Stimulated activated CD8-positive, alpha-beta memory T cell treated with anti-CD3 and anti-CD28 coated beads, Interleukin-4, amount 100 ng/mL, for 48 hours (primary cell): ENCODE results near the gene CREBBP.
"Not testable (repeated sequence)": the region's sequence is repeated elsewhere in the genome, so short reads cannot be mapped to it uniquely, and the experiment has no call there.

ENCODE experiments used
- DNase-seq: peaks from one replicate; pipeline ENCODE4 v3.0.0-alpha.2; 2020

The CREBBP gene

DNA sequence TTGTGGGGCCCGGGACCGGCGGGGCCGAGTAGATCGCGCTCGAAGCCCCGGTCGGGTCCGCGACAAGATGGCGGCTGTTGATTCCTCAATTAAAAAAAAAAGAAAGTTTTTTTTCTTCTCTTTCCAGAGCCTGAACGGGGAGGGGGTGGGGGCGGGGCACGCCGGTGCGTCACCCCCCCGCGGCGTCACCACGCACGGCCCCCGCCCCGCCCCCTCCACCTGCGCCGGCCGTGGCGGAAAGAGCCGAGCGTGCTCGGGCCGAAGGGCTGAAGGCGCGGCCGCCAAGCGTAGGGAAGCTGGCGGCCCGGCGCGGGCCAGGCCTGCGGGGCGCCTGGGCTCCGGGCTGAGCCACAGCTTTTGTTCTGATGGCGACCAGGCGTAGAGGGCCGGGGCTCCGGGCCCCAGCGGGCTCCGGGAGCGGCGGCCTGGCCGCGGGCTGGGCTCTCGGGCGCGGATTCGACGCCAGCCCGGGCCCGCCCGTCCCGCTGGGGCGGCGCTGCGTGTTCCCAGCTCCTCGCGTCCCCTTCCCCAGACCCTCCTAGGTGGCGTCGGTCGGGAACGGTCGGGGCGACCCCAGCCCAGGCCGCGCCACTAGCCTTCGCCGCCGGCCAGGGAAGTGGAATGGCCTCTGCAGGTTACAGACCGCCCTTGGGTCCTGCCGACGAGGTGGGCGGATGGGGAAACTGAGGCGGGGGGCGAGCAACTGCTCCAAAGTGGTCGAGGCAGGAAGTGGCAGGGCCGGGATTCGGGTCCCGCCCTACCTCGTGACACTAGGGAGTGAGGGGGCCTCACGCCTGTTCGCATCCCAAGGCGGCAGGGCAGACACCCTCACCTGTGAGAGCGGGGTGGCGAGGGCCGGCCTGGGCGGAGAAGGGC, at the start of gene CREBBP:
CREBBP (minus strand) TSS at position 91 of the 876 bp plus-strand sequence. CDS start 797 bp downstream, outside the sequence.
- DNase-seq, result peak; percentile 83

GRCh38 chr16:3927147-3927546, 46.6 kb upstream of the CREBBP start:
- not testable (repeated sequence) for DNase-seq

DNA sequence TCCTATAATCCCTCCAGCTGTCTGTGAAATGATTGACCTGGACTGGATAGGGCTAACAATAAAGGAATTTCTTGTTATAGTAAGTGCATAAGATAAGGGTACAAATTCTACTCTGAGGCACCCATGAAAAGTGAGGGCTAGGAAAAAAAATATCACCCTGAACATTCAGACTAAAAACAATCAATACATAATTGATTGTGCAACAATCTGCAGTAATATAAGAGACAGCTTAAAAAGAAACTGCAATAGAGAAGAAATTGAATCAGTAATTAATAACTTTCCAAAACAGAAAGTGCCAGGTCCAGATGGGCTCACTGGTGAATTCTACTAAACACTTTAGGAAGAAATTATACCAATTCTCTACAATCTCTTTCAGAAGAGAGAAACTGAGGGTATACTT, 44.2 kb upstream of the CREBBP start:
- DNase-seq, result no peak

GRCh38 chr16:3922241-3922640, 41.7 kb upstream of the CREBBP start:
- DNase-seq, result no peak

DNA sequence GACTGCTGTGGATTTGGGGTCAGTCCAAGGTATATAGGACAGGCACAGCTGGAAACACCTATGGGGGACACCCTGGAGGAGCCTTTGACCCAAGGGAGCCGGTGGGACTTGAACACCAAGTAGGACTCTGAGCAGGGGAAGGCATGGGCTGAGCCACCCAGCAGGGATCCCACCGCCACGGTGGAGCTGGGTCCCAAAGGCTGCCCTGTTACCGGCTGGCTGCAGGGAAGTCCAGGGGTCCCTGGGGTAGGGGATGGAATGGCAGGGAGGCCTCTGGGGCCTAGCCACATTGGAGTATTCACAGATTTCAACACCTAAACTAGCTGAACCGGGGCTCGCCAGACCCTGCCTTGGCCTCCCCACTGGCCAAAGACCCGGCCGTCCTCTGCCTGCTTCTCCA, 39.7 kb upstream of the CREBBP start:
- DNase-seq, result no peak

GRCh38 chr16:3919413-3919812, 38.9 kb upstream of the CREBBP start:
- DNase-seq, result no peak

- no peak for DNase-seq
Observed at GRCh38 chr16:3915426-3916260, 35.1 kb upstream of the CREBBP start.

DNA sequence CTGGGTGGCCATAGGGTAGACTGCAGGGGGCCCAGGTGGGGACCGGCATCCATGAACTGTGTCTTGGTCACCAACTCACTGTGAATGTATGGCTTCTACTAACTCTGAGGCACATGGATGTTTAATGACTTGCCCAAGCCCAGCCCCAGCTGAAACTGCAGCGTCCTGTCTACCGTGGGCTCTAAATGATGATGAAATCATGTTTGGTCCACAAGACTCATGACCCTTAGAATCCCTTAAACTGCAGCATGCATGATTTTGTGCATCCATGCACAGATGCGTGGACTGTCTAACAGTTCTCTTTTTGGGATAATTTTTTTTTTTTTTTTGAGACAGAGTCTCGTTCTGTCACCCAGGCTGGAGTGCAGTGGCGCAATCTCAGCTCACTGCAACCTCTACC, 32.4 kb upstream of the CREBBP start:
- no peak for DNase-seq

DNA sequence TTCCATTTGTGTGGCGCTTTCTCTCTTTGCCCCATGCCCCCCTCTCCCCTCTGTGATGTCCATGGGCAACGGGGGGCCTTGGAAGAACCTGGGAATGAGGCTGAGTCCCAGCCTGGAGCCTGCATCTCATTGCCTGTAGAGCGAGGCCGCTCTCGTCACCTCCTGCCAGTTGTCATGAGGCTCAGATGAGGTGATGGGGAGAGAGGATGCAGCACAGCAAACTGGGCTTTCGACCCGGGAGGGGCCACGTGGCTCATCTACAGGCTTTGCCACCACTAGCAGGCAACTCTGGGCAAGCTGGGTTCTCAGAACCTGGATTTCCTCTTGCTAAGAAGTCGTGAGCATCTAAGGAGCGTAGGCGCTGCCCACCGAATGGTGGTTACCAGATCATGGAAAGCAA, 31.9 kb upstream of the CREBBP start:
- DNase-seq, result no peak

DNA sequence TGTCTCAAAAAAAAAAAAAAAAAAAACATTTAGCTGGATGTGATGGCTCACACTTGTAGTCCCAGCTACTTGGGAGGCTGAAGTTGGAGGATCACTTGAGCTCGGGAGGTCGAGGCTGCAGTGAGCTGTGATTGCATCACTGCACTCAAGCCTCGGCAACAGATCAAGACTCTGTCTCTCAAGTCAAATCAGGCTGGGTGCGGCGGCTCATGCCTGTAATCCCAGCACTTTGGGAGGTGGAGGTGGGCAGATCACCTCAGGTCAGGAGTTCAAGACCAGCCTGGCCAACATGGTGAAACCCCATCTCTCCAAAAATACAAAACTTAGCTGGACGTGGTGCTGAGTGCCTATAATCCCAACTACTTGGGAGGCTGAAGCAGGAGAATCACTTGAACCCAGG, 31.2 kb upstream of the CREBBP start:
- DNase-seq, result not testable (repeated sequence)

GRCh38 chr16:3909791-3910583, 29.5 kb upstream of the CREBBP start:
- DNase-seq, result no peak

DNA sequence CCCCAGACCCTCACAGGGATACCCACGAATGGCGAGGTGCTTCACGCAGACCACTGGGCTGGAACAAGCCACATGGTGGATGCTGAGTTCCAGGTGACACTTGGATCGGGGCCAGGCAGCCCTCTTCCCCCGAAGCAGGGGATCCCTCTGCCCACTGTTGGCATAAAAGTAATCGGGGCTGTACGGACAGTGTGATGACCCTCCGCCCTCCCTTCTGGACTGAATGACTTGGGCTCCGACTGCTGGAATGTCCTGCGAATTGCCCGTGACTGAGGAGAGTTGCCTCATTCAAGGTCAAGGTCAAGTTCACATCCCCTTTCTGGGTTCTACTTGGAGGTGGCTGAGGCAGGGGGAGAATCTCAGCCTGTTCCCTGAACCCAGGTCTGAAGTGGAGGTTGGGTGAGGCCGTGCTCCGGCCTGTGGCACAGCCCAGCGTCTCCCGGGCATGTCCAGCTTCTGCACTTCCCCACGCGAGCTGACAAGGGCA, 28.5 kb upstream of the CREBBP start:
- DNase-seq, result no peak

DNA sequence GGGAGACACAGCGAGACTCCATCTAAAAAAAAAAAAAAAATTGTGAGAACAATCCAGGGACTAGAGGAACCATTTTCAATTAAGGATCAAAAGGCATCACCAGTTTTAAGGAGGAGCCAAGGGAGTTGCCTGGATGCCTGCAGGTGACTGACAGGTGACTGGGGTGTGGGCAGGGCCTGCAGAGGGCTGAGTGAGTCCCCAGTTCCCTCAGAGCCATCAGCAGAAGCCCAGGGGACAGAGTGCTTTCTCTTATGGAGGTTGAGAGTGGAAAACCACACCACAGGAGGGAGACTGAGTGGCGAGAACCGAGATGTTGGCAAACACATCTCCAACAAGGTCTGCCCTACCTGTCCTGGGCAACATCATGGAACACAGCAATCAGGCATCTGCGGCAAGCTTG, 27.1 kb upstream of the CREBBP start:
- no peak for DNase-seq

GRCh38 chr16:3906363-3906762, 25.9 kb upstream of the CREBBP start:
- DNase-seq, result no peak

DNA sequence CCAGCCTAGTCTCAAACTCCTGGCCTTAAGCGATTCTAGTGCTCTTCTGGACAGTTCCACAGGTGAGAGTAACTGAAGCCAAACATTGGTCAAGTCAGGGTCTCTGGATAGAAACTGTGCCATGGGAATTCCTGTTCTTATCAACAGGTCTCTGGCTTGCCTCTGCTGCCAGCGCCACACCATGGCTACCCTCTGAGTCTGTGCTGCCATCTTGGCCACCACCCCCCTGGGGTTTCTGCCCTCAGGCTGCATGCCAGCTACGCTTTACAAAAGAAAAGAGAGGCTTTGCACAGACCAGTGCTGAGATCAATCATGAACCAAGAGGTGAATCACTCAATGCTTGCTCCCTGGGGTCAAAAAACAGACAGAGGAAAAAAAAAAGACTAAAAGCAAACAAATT, 24.4 kb upstream of the CREBBP start:
- DNase-seq, result no peak

DNA sequence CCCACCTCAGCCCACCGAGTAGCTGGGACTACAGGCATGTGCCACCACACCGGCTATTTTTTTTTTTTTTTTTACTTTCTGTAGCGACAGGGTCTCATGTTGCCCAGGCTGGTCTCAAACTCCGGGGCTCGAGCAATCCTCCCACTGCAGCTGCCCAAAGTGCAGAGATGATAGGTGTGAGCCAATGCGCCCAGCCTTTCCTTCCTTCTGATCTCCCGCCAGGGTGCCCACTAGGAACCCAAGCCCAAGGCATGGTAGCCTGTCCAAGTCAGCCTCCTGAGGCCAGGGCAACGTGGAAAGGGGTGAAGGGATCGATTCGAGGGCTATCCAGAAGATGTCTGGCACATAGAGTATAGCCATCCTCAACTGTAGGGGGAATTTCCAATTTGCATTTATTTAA, 9.6 kb upstream of the CREBBP start:
- DNase-seq, result no peak

- no peak for DNase-seq
Observed at GRCh38 chr16:3889059-3889458, 8.5 kb upstream of the CREBBP start.

GRCh38 chr16:3885999-3886398, 5.5 kb upstream of the CREBBP start:
- not testable (repeated sequence) for DNase-seq

DNA sequence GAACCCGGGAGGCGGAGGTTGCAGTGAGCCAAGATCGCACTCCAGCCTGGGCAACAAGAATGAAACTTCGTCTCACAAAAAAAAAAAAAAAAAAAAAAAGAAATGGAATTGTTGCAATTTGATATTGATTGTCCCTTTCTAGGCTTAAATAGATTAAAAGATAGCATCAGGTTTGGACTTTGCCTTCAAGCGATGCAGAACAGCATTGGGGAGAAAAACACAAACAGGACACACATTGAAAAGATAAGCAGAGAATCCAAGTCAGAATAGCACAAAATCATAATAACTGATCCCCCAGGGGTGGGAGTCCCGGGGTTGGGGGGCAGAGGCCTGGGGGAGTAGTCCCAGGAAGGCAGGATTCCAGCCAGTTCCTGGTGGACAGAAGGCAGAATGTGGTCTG, 3.9 kb upstream of the CREBBP start:
- no peak for DNase-seq

DNA sequence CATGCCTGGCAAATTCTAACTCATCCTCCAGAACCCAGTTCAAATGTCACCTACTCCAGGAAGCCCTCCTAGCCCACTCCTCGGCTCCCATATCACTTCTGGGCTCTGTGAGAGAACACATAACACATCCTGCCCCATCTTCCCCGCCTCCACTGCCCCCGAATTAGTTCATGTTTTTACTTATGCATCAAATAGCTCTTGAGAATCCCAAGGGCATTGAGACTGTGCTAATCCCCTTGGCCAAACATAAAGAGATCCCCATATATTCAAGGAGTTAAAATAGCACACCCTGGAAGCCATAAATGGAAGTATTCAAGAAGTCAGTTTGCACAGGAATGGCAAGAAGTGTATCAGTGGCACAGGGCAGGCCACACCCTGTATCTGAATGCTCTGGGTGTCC, 2.0 kb upstream of the CREBBP start:
- DNase-seq, result no peak

GRCh38 chr16:3881499-3881990, 1.0 kb upstream of the CREBBP start:
- peak; percentile 43 for DNase-seq

DNA sequence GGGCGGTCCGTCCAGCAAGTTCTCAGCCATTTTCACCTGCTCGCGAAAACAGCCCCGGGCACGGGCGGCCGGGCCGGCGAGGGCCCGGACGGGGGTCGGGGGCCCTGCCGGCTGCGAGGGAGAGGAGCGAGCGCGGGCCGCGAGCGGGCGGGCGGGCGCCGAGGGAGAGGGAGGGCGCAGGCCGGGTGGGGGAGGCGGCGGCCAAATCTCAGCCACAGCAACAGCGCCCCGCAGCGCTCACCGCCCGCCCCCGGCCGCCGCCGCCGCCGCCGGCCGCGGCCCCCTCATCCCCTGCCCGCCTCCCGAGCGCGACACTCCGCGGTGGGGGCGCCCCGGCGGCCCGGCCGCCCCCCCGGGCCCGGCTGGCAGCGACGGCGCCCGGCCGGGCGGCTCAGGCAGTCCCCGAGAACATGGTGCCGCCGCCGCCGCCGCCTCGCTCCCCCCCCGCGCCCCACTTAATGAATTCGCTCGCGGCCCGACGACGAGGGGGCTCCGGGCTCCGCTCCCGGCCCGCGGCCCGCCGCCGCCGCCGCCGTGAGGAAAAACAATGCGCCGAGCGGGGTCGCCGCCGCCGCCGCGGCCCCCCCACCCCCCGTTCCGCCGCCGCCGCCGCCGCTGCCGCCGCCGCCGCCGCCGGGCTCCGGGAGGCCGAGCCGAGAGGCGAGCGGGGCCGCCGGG, 487 bp downstream of the CREBBP start:
- peak; percentile 77 for DNase-seq
